Measurements from ENCODE around the gene PARP1. TPM values are rescaled to one million over a fixed set of nuclear protein-coding genes. Genes with fewer than 3 reads are reported as not detected.

The PARP1 gene
- total RNA-seq, 1 donor from 2014 or later = 168 TPM

- DNase-seq = no peak
- Mint-ChIP-seq H3K27ac (ENCODE audit: unreplicated experiment) (no peak overlapping the region), H3K4me3 (ENCODE audit: unreplicated experiment) (no peak overlapping the region), H3K9me3 (ENCODE audit: unreplicated experiment) (peaks cover 1% of the 10 kb centered on the region), H3K4me1 (ENCODE audit: low read depth, unreplicated experiment) (peaks cover 5% of the 10 kb centered on the region), H3K36me3 (ENCODE audit: unreplicated experiment) (no peaks in the 10 kb centered on the region), H3K27me3 (ENCODE audit: unreplicated experiment) (no peaks in the 10 kb centered on the region)
- TF ChIP-seq CTCF (IDR thresholded peaks at IDR 0.05; ENCODE audit: partially characterized antibody, unreplicated experiment) = no peak
Measured at GRCh38 chr1:226312065-226312464, 95.8 kb downstream of the PARP1 start.

DNA sequence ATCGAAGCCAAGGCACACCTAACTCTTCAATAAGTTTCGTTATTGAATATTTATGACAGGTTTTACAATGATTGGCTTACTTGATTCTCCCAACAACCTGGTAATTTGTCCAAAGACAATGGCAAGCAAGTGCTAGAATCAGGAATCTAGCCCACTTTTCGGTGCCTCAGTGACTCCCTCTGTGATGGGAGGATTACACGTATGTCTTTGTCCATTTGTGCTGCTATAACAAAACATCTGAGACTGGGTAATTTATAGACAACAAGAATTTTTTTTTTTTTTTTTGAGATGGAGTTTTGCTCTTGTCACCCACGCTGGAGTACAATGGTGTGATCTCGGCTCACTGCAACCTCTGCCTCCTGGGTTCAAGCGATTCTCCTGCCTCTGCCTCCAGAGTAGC, 96.5 kb downstream of the PARP1 start:
- Mint-ChIP-seq H3K27ac (ENCODE audit: unreplicated experiment) (no peak overlapping the region), H3K27me3 (ENCODE audit: unreplicated experiment) (no peaks in the 10 kb centered on the region), H3K4me1 (ENCODE audit: low read depth, unreplicated experiment) (peaks cover 5% of the 10 kb centered on the region), H3K36me3 (ENCODE audit: unreplicated experiment) (no peaks in the 10 kb centered on the region), H3K9me3 (ENCODE audit: unreplicated experiment) (peaks cover 1% of the 10 kb centered on the region), H3K4me3 (ENCODE audit: unreplicated experiment) (no peak overlapping the region)
- TF ChIP-seq CTCF (IDR thresholded peaks at IDR 0.05; ENCODE audit: partially characterized antibody, unreplicated experiment) = no peak
- DNase-seq = no peak

Other genes starting within 250 kb of the PARP1 start
- 33.7 TPM for gene ACBD3, start 221.4 kb downstream of the PARP1 start, total RNA-seq (ENCODE audit: unreplicated experiment)
- gene MIXL1, start 184.4 kb downstream of the PARP1 start, total RNA-seq (ENCODE audit: unreplicated experiment) = 0.54 TPM
- 7.1 TPM for gene LIN9, start 98.9 kb downstream of the PARP1 start, total RNA-seq (ENCODE audit: unreplicated experiment)
- gene STUM, start 140.7 kb upstream of the PARP1 start, total RNA-seq (ENCODE audit: unreplicated experiment) = 11.0 TPM